Measurements from ENCODE around the gene ZBTB18.

Gene ZBTB18

DNA sequence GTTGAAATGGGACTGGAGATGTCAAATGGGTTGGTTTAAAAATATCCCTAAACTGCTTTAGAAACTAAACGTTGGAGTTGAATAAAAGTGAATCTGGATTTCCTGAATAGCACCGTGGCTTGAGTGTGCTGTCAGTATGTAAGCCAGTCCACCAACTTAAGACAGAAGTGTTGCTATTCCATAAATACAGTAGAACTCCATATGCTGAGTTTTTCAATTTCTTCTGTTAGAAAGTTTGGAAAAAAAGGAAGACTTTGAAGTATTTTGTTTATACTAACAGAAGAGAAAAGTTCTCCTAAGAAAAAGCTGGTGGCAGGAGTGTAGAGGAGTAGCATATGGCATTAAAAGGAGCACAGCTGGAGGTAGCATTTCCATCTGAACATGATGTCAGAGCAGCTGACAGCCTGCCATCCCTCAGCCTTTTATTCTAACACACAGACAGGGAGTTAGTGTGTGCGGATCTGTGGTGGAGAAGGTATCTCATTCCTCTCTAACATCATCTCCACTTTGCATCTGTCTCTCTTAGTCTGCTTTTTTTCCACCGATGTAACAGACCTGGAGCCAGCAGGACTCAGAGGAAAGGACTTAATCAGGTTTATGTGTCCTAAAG is at the start of gene ZBTB18:
TSS of gene ZBTB18 (plus strand) at position 449 of the 610 bp plus-strand sequence. CDS start at position 598, 149 bp downstream.
- peak; percentile 70 for DNase-seq (ENCODE audit: low read depth)
- TF ChIP-seq, protein P1, sequence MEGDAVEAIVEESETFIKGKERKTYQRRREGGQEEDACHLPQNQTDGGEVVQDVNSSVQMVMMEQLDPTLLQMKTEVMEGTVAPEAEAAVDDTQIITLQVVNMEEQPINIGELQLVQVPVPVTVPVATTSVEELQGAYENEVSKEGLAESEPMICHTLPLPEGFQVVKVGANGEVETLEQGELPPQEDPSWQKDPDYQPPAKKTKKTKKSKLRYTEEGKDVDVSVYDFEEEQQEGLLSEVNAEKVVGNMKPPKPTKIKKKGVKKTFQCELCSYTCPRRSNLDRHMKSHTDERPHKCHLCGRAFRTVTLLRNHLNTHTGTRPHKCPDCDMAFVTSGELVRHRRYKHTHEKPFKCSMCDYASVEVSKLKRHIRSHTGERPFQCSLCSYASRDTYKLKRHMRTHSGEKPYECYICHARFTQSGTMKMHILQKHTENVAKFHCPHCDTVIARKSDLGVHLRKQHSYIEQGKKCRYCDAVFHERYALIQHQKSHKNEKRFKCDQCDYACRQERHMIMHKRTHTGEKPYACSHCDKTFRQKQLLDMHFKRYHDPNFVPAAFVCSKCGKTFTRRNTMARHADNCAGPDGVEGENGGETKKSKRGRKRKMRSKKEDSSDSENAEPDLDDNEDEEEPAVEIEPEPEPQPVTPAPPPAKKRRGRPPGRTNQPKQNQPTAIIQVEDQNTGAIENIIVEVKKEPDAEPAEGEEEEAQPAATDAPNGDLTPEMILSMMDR (conservative IDR thresholded peaks at IDR 0.05; ENCODE audit: low read length) = 0 out of 2 replicates have a peak, but pooled peaks have one; percentile 5
- peak within 1 kb of the TSS; percentile 84 for H3K4me3 ChIP-seq (ENCODE audit: low read length)

DNA sequence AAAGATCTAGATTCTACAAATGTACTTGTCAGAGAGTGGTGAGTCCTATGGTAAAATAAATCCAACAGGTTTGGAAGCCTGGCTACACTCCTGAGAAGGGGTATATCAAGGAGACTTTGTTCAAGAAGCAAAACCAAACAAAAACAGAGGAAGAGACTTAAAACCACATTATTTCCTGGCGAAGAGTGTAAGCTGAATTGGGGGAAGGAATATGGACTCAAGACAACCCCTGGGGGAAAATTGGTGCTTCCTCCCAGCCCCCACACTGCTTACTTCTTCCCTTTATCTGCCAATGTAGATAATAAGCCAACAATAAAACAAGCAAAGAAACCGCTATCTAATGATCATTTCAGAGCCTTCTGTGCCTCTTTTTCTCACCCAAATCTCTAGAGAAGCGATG is 48.4 kb upstream of the ZBTB18 start:
- H3K4me3 ChIP-seq (ENCODE audit: low read length) = no peak overlapping the region
- TF ChIP-seq, protein P1 (conservative IDR thresholded peaks at IDR 0.05; ENCODE audit: low read length) = no peak

DNA sequence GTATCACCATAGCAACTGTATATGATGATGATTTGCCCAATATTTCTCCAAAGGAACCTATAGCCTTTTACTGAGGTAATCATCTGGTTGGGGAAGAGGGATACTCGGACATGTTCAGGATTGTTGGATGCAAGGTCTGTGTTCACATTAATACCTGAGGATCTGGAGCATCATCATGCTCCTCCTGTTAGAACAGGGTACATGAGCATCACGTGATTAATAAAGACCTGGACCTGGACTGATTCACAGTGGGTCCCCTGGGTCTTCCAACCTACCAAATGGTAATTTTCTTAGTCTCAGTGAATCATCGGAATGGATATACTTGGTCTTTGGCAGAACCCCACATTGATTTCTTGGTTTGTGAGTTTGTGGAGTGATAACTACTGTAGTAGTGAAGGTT is 45.6 kb upstream of the ZBTB18 start:
- TF ChIP-seq, protein P1 (conservative IDR thresholded peaks at IDR 0.05; ENCODE audit: low read length) = no peak

More for the DNA sequence above, 48.4 kb upstream of the ZBTB18 start:
- no peak for DNase-seq (ENCODE audit: low read depth)

DNA sequence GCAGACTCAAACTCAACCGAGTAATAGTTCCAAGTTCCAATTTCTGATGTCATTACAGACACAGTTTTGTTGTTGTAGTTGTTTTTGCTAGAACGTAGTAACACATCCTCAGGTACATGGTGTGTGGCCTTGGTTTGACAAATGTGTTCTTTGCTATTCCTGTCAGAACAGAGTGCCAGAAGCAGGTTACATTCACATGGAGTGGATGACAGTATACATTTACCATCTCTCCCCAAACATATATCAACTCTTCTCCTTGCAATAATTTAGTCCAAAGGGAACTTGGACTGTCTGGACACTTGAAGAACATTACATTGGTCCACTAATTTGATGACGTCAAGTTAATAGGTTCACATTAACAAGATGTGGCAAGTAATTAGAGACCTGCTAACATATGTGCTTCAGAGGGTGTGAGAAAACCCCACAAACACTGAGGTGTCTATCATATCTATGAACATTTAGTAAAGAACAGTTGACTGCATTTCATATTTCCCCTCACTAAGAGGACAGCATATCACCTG is 44.6 kb upstream of the ZBTB18 start:
- TF ChIP-seq, protein P1 (conservative IDR thresholded peaks at IDR 0.05; ENCODE audit: low read length) = no peak
- no peak overlapping the region for H3K4me3 ChIP-seq (ENCODE audit: low read length)
- no peak for DNase-seq (ENCODE audit: low read depth)

More for the DNA sequence above, 45.6 kb upstream of the ZBTB18 start:
- H3K4me3 ChIP-seq (ENCODE audit: low read length) = no peak overlapping the region
- no peak for DNase-seq (ENCODE audit: low read depth)

DNA sequence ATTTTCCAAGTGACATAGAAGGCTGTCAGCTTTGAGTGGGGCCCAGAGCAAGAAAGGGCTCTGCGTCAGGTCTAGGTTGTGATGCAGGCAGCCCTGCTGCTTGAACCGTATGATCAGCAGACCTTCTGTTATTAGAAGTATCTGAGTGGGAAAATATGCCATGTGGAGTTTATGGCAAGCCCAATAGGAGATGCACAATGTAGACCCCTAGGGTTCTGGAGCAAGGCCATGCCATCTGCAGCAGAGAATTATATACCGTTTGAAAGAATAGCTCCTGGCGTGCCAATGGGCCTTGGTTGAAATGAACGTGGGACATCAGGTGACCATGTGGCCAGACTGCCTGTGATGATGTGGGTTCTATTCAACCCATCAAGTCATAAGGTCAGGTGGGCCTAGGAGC is 44.1 kb upstream of the ZBTB18 start:
- H3K4me3 ChIP-seq (ENCODE audit: low read length) = no peak overlapping the region
- no peak for DNase-seq (ENCODE audit: low read depth)
- TF ChIP-seq, protein P1 (conservative IDR thresholded peaks at IDR 0.05; ENCODE audit: low read length) = no peak

DNA sequence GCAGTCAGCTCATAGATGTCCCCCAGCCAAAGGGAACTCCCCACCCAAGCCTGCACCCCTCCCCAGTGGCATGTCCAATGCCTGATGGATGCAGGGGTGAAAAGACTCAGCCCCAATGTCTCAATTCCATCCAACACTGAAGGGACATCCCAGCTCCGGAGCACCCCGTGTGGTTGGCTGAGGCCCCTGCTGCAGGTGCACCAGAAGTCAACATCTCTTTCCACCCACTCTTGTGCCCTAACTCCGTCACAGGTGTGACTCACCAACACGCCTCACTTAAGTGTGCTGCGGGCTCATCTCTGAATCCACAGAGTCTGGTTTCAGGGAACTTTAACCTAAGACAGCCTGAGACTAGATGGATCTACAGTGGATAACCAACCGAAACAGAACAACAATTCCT is 40.9 kb upstream of the ZBTB18 start:
- no peak overlapping the region for H3K4me3 ChIP-seq (ENCODE audit: low read length)
- DNase-seq (ENCODE audit: low read depth) = no peak
- TF ChIP-seq, protein P1 (conservative IDR thresholded peaks at IDR 0.05; ENCODE audit: low read length) = no peak

DNA sequence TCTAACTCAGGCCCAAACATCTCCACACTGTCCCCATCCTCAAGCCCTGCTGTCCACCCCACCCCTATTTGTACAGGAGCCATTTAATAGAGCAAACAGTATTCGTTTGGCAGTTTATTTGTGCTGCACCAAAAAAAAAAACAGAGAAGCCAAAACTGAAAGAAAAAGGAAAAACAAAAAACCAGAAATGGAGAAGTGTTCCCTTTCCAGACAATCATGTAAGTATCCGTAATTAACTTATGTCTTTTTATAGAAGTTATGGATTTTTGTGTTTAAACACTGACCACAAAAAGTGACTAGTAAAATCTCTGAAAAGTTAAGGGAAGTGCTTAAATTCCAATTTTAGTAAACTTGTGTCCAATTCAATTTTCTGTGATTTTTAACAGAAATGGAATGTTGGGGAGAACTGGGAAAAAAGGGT is 40.4 kb upstream of the ZBTB18 start:
- H3K4me3 ChIP-seq (ENCODE audit: low read length) = no peak overlapping the region
- DNase-seq (ENCODE audit: low read depth) = no peak
- TF ChIP-seq, protein P1 (conservative IDR thresholded peaks at IDR 0.05; ENCODE audit: low read length) = no peak

All from AG10803 (cell line).